KMS-11 (cell line): ENCODE measurements around the gene ADAM23.

Experiments used
- H2AFZ ChIP-seq: fragments of 200-600 bp; sonication (generic); 2 replicates; pipeline ENCODE4 v1.6.1; 2016; ENCODE audit warnings: antibody characterized with exemption, mixed run types, low read depth
- H3K27ac ChIP-seq: fragments of 200-600 bp; sonication (generic); 2 replicates; pipeline ENCODE4 v1.6.1; 2016; ENCODE audit warnings: mild to moderate bottlenecking, mixed run types
- H3K27me3 ChIP-seq: fragments of 200-600 bp; sonication (generic); 2 replicates; pipeline ENCODE4 v1.6.1; 2017; ENCODE audit warnings: mild to moderate bottlenecking, low read depth, mixed run types, moderate library complexity; ENCODE audit not compliant: insufficient read depth
- H3K36me3 ChIP-seq: fragments of 200-600 bp; sonication (generic); 2 replicates; pipeline ENCODE4 v1.6.1; 2017; ENCODE audit warnings: mild to moderate bottlenecking, mixed run types; ENCODE audit not compliant: insufficient read depth
- H3K4me1 ChIP-seq: fragments of 200-600 bp; sonication (generic); 2 replicates; pipeline ENCODE4 v1.6.1; 2016; ENCODE audit warnings: mild to moderate bottlenecking, low read depth, mixed run types; ENCODE audit not compliant: poor library complexity, severe bottlenecking
- H3K4me2 ChIP-seq: fragments of 200-600 bp; sonication (generic); 2 replicates; pipeline ENCODE4 v1.7.0; 2016; ENCODE audit warnings: mild to moderate bottlenecking, mixed run types
- H3K4me3 ChIP-seq: fragments of 200-600 bp; sonication (generic); IDR thresholded peaks from 2 replicates; pipeline ENCODE4 v1.6.1; 2017; ENCODE audit warnings: low read depth, low read length, mixed read lengths; ENCODE audit not compliant: insufficient read depth
- H3K79me2 ChIP-seq: fragments of 200-600 bp; sonication (generic); 2 replicates; pipeline ENCODE4 v1.6.1; 2016; ENCODE audit warnings: low read depth, mixed run types; ENCODE audit not compliant: insufficient read depth
- H3K9ac ChIP-seq: fragments of 200-600 bp; sonication (generic); 2 replicates; pipeline ENCODE4 v1.6.1; 2016; ENCODE audit warnings: mild to moderate bottlenecking, mixed run types
- H4K20me1 ChIP-seq: fragments of 200-600 bp; sonication (generic); 2 replicates; pipeline ENCODE4 v1.6.1; 2016; ENCODE audit warnings: mild to moderate bottlenecking, mixed run types; ENCODE audit not compliant: insufficient read depth
- TF ChIP-seq, protein P1 (sequence below): fragments of 200-600 bp; sonication (generic); conservative IDR thresholded peaks from 2 replicates; pipeline ENCODE4 v1.6.1; 2017; ENCODE audit warnings: low read depth, mild to moderate bottlenecking, antibody characterized with exemption, low read length, moderate library complexity, mixed read lengths

Gene ADAM23

DNA sequence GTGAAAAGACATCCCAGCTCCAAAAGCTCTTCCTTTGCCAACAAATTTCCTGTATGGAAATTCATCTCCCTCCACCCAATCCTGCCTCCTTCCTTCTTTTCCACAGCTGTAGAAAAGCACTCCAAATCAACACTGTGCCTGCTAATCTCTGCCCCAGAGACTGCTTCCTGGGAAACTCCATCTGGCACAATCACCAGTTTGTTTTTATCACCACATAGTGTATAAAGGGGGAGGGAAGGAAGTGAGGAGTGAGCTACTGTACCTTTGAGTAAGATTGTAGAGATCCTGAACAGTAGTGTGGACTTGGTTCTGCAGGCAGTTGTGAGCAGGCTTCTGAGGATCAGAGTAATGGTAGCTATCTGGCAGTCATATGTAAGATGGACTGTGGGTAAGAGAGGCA is 184.3 kb downstream of the ADAM23 start:
- Histone ChIP-seq H3K9ac (no peak overlapping the region), H4K20me1 (no peaks in the 10 kb centered on the region), H3K4me2 (no peak overlapping the region), H3K27me3 (no peaks in the 10 kb centered on the region), H3K27ac (no peak overlapping the region), H3K79me2 (no peaks in the 10 kb centered on the region), H2AFZ (no peak overlapping the region), H3K36me3 (no peaks in the 10 kb centered on the region), H3K4me1 (no peaks in the 10 kb centered on the region), H3K4me3 (no peak overlapping the region)
- TF ChIP-seq, protein P1, sequence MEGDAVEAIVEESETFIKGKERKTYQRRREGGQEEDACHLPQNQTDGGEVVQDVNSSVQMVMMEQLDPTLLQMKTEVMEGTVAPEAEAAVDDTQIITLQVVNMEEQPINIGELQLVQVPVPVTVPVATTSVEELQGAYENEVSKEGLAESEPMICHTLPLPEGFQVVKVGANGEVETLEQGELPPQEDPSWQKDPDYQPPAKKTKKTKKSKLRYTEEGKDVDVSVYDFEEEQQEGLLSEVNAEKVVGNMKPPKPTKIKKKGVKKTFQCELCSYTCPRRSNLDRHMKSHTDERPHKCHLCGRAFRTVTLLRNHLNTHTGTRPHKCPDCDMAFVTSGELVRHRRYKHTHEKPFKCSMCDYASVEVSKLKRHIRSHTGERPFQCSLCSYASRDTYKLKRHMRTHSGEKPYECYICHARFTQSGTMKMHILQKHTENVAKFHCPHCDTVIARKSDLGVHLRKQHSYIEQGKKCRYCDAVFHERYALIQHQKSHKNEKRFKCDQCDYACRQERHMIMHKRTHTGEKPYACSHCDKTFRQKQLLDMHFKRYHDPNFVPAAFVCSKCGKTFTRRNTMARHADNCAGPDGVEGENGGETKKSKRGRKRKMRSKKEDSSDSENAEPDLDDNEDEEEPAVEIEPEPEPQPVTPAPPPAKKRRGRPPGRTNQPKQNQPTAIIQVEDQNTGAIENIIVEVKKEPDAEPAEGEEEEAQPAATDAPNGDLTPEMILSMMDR = no peak

DNA sequence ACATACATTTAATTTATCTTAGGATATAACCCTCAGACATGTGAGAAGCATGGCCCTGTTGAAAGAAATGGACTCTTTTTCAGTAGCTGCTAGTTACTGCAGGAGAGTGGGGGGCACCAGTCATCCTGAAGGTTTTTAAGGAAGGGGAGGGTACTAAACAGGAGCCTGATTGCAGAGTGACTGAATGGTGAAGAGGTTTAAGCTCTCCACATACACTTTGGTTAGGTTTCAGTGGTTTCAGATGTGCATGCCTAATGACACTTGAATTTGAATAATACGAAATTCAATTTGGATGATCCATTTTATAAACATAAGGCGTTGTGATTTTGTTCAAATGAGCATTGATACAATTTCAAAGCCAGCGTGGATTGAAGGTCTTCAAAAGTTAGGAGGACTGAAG is 188.0 kb downstream of the ADAM23 start:
- Histone ChIP-seq H3K4me1 (no peaks in the 10 kb centered on the region), H3K36me3 (no peaks in the 10 kb centered on the region), H3K27me3 (no peaks in the 10 kb centered on the region), H3K4me2 (no peak overlapping the region), H3K27ac (no peak overlapping the region), H3K79me2 (no peaks in the 10 kb centered on the region), H4K20me1 (no peaks in the 10 kb centered on the region), H3K4me3 (no peak overlapping the region), H2AFZ (no peak overlapping the region), H3K9ac (no peak overlapping the region)
- TF ChIP-seq, protein P1 = no peak

DNA sequence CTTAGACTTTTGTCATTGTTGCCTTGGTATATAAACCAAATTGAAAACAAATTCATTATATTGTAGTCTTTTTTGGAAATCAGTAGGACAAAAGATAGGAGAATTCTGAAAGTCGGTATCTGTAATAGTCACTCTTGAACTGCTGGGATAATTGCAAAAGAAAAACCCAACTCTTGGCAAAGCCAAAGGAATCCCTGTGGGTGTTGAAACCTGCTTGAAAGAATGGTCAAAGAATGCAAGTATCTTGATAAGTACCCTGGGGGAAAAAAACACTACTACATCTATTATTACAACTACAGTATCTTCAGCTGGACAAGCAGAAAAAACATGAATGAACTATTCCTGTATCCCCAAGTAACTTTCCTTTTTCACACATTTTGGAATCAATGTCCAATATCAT is 191.7 kb downstream of the ADAM23 start:
- H3K79me2 ChIP-seq = no peaks in the 10 kb centered on the region
- H3K4me2 ChIP-seq = no peak overlapping the region
- no peaks in the 10 kb centered on the region for H4K20me1 ChIP-seq
- TF ChIP-seq, protein P1 = no peak
- H3K9ac ChIP-seq = no peak overlapping the region
- no peaks in the 10 kb centered on the region for H3K4me1 ChIP-seq
- H3K27ac ChIP-seq = no peak overlapping the region
- no peak overlapping the region for H2AFZ ChIP-seq
- no peak overlapping the region for H3K4me3 ChIP-seq
- H3K27me3 ChIP-seq = no peaks in the 10 kb centered on the region
- no peaks in the 10 kb centered on the region for H3K36me3 ChIP-seq

DNA sequence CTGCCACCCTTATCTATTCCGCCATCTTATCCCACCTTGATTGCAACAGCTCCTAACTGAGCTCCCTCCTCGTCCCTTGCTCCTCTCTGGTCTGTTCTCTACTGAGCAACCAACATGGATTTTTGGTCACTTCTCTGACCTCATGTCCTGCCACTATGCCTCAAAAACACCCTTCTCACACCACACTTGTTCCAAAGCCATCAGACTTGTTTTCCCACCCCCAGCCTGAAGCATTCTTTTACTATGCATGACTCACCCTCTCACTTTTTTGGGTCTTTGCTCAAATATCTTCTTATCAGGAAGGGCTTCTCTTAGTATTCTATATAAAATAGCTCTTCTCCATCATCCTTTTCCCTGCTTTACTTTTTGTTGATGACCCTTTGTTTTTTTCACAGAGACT is 196.3 kb downstream of the ADAM23 start:
- H3K4me3 ChIP-seq = no peak overlapping the region
- no peaks in the 10 kb centered on the region for H3K27me3 ChIP-seq
- no peaks in the 10 kb centered on the region for H4K20me1 ChIP-seq
- H3K36me3 ChIP-seq = no peaks in the 10 kb centered on the region
- no peak overlapping the region for H2AFZ ChIP-seq
- TF ChIP-seq, protein P1 = no peak
- H3K4me1 ChIP-seq = no peaks in the 10 kb centered on the region
- no peak overlapping the region for H3K4me2 ChIP-seq
- no peaks in the 10 kb centered on the region for H3K79me2 ChIP-seq
- no peak overlapping the region for H3K27ac ChIP-seq
- H3K9ac ChIP-seq = no peak overlapping the region
